B cell (primary cell): ENCODE results near the gene GNB5. TPM values are rescaled to one million over a fixed set of nuclear protein-coding genes. Genes with fewer than 3 reads are reported as not detected.

Source experiments
- ATAC-seq: fragments of 200-7000 bp; cut with Tn5 transposase; one replicate; pipeline ENCODE4 v1.10.0; 2021; ENCODE audit warnings: low read depth, mild to moderate bottlenecking, moderate number of reproducible peaks, moderate library complexity
- CTCF ChIA-PET: fragments of 350-600 bp; sonication (Branson Sonifier 250); formaldehyde crosslinking; loops from one replicate; lab custom pipeline; 2021; ENCODE audit warnings: antibody characterized with exemption, inconsistent platforms; lab: Charles Lee
- POLR2A ChIA-PET: fragments of 350-600 bp; sonication (Branson Sonifier 250); formaldehyde crosslinking; loops from one replicate; lab custom pipeline; 2021; ENCODE audit warnings: antibody characterized with exemption; lab: Charles Lee
- DNase-seq: peaks from one replicate; pipeline ENCODE4 v3.0.0; 2013
- H2AFZ ChIP-seq: 2 replicates; pipeline ENCODE4 v1.6.1; 2012; ENCODE audit warnings: mild to moderate bottlenecking, low read depth, low read length; ENCODE audit not compliant: insufficient read depth, poor library complexity, severe bottlenecking
- H3K27ac ChIP-seq, 2 donors: 1 replicate in 1 of 2; 2 replicates in 1 of 2; pipeline ENCODE4 v1.5.1; 2012 to 2013; ENCODE audit warnings: low read length in 2 of 2, mild to moderate bottlenecking in 2 of 2, moderate library complexity in 1 of 2
- H3K27me3 ChIP-seq, 4 experiments: fragments of 200-600 bp in 1 of 4; sonication (generic) in 1 of 4; replicated peaks in 1 of 4; 1 replicate in 2 of 4; 2 replicates in 2 of 4; pipeline versions ENCODE4 v1.6.1 to v1.7.0; 2013 to 2016; ENCODE audit warnings: low read length in 3 of 4, mild to moderate bottlenecking in 2 of 4, mixed read lengths in 1 of 4, moderate library complexity in 1 of 4; ENCODE audit not compliant: insufficient read depth in 4 of 4, control insufficient read depth in 3 of 4; ENCODE audit errors: control extremely low read depth in 1 of 4
- H3K36me3 ChIP-seq, 2 experiments: replicated peaks in 1 of 2; 1 replicate in 1 of 2; 2 replicates in 1 of 2; pipeline versions ENCODE4 v1.6.1 to v1.7.1; 2013; ENCODE audit warnings: low read length in 1 of 2; ENCODE audit not compliant: insufficient read depth in 2 of 2, control insufficient read depth in 1 of 2; ENCODE audit errors: control extremely low read depth in 1 of 2, extremely low read depth in 1 of 2
- H3K4me1 ChIP-seq, 2 donors: fragments of 200-600 bp in 1 of 2; sonication (generic) in 1 of 2; 1 replicate in 1 of 2; 2 replicates in 1 of 2; pipeline versions ENCODE4 v1.5.1 to v1.6.1; 2013 to 2017; ENCODE audit warnings: low read length in 2 of 2; ENCODE audit not compliant: control insufficient read depth in 2 of 2, insufficient read depth in 2 of 2
- H3K4me2 ChIP-seq: replicated peaks from 2 replicates; pipeline ENCODE3; 2012; ENCODE audit warnings: mild to moderate bottlenecking, low read depth, low read length; ENCODE audit not compliant: poor library complexity, severe bottlenecking
- H3K4me3 ChIP-seq, 5 experiments: fragments of 200-600 bp in 1 of 5; sonication (generic) in 1 of 5; 1 replicate in 3 of 5; 2 replicates in 2 of 5; pipeline versions ENCODE4 v1.5.1 to v1.7.0; 2011 to 2016; ENCODE audit warnings: low read length in 4 of 5, mild to moderate bottlenecking in 4 of 5, low read depth in 2 of 5, control low read depth in 1 of 5, moderate library complexity in 1 of 5; ENCODE audit not compliant: insufficient read depth in 1 of 5; ENCODE audit errors: control extremely low read depth in 1 of 5, extremely low read depth in 1 of 5
- H3K79me2 ChIP-seq: fragments of 200-600 bp; sonication (generic); one replicate; pipeline ENCODE4 v1.6.0; 2016; ENCODE audit warnings: low read length; ENCODE audit not compliant: control insufficient read depth, insufficient read depth
- H3K9ac ChIP-seq: fragments of 200-600 bp; sonication (generic); 2 replicates; pipeline ENCODE4 v1.6.1; 2017; ENCODE audit warnings: mild to moderate bottlenecking, low read length, moderate library complexity
- H3K9me3 ChIP-seq, 3 donors: one replicate each; pipeline versions ENCODE4 v1.6.1 to v1.7.1; 2013; ENCODE audit warnings: low read length in 2 of 3; ENCODE audit not compliant: control insufficient read depth in 2 of 3, insufficient read depth in 1 of 3; ENCODE audit errors: control extremely low read depth in 1 of 3
- H4K20me1 ChIP-seq: 2 replicates; pipeline ENCODE4 v1.6.0; 2012; ENCODE audit warnings: mild to moderate bottlenecking, low read length; ENCODE audit not compliant: insufficient read depth, control insufficient read depth, poor library complexity, severe bottlenecking
- H3K27ac Mint-ChIP-seq: one replicate; pipeline ENCODE4 v1.8.0; 2021; ENCODE audit warnings: mixed read lengths
- H3K27me3 Mint-ChIP-seq: one replicate; pipeline ENCODE4 v1.8.0; 2021; ENCODE audit warnings: mixed read lengths
- H3K4me1 Mint-ChIP-seq: one replicate; pipeline ENCODE4 v1.8.0; 2021; ENCODE audit warnings: mixed read lengths
- H3K4me3 Mint-ChIP-seq: one replicate; pipeline ENCODE4 v1.8.0; 2021; ENCODE audit warnings: mixed read lengths
- H3K9me3 Mint-ChIP-seq: one replicate; pipeline ENCODE4 v1.8.0; 2022; ENCODE audit warnings: mixed read lengths; ENCODE audit not compliant: insufficient read depth
- CTCF ChIP-seq: fragments of 200-600 bp; IDR thresholded peaks from one replicate; pipeline ENCODE4 v1.8.0; 2022; ENCODE audit warnings: antibody characterized with exemption, mild to moderate bottlenecking
- EZH2 ChIP-seq: IDR thresholded peaks from 2 replicates; pipeline ENCODE4 v1.6.1; 2012; ENCODE audit warnings: borderline replicate concordance, low read depth, mild to moderate bottlenecking, moderate library complexity, low read length; ENCODE audit not compliant: insufficient read depth, poor library complexity, severe bottlenecking
- WGBS: methylation state at CpG from one replicate; pipeline ENCODE4 v1.1.5; 2013; ENCODE audit warnings: missing lambda C conversion rate; ENCODE audit not compliant: insufficient coverage; 5-methylcytosine and 5-hydroxymethylcytosine counted together
- intact Hi-C: fragments of 100-400 bp; cut with micrococcal nuclease; formaldehyde crosslinking; loops from one replicate; pipeline ENCODE4 v1.10.0; 2022
- polyA plus RNA-seq: library from polyadenylated mRNA; depleted of rRNA; stranded (reverse); fragments of >200 nt; gene quantifications from 2 replicates; pipeline ENCODE4 v1.2.3, GENCODE V29; 2012
- total RNA-seq, 2 donors: library from RNA; stranded (reverse); fragments of 120-200 nt in 1 of 2; gene quantifications; 1 replicate in 1 of 2; 2 replicates in 1 of 2; pipeline versions ENCODE4 v1.2.3 to v1.2.4, GENCODE V29; 2013 to 2022

Gene GNB5
- total and polyA plus RNA-seq, 2 donors (not counting 1 experiment from before 2014, with no cell fraction given), result 58.5 to 142 TPM

- no peaks in the 10 kb centered on the region for H3K9me3 Mint-ChIP-seq
- intact Hi-C loops, result loop anchor here (2.0 to 10.0 kb wide), 2 partner anchors 384 to 498 kb away; partner anchors contain the start of genes ARPP19 and ATOSA
- Histone ChIP-seq H3K4me1 (peaks cover 33 to 48% of the 10 kb centered on the region in 2 donors), H3K79me2 (peaks cover 50% of the 10 kb centered on the region), H3K36me3 (peaks cover 0 to 11% of the 10 kb centered on the region in 2 experiments), H4K20me1 (peaks cover 32% of the 10 kb centered on the region), H3K4me2 (peak overlapping the region; percentile 87), H2AFZ (peak overlapping the region; percentile 67), H3K9ac (peak overlapping the region; percentile 90), H3K9me3 (no peaks in the 10 kb centered on the region), H3K27ac (peak overlapping the region; percentile 97), H3K27me3 (no peaks in the 10 kb centered on the region), H3K4me3 (peak overlapping the region; percentile 6 to 97 (median 87))
- no peak for DNase-seq
- H3K27me3 Mint-ChIP-seq, result no peaks in the 10 kb centered on the region
- peaks cover 59% of the 10 kb centered on the region for H3K4me1 Mint-ChIP-seq
- ATAC-seq, result peak; percentile 25
- ChIA-PET CTCF (interaction anchor here (0.7 to 3.0 kb wide), 8 partner anchors 8 to 55 kb away, joined by 3 to 25 read pairs (median 4); no protein-coding TSS in a partner anchor), POLR2A (interaction anchor here (0.5 to 3.0 kb wide), 11 partner anchors 33 to 1880 kb away, joined by 3 to 60 read pairs (median 6); no protein-coding TSS in a partner anchor)
- TF ChIP-seq EZH2, result no peak
- TF ChIP-seq CTCF, result no peak
- peak overlapping the region; percentile 93 for H3K4me3 Mint-ChIP-seq
- 2% methylated on average over 26 of the region's 31 CpGs for WGBS
- H3K27ac Mint-ChIP-seq, result peak overlapping the region; percentile 99
Measured at GRCh38 chr15:52180196-52180835, 10.9 kb downstream of the GNB5 start.
